Gastroesophageal sphincter (tissue), 3 donors: ENCODE measurements around the gene KNOP1.

Experiments
- CTCF ChIP-seq, 4 experiments: fragments of 200-600 bp in 2 of 4; fragments of 450-650 bp in 2 of 4; sonication (generic) in 1 of 4; IDR thresholded peaks; one replicate each; pipeline ENCODE4 v1.5.1; 2017 to 2019; ENCODE audit warnings: antibody characterized with exemption in 4 of 4, mild to moderate bottlenecking in 2 of 4, moderate library complexity in 2 of 4
- POLR2A ChIP-seq, 2 donors: fragments of 450-650 bp; IDR thresholded peaks; one replicate each; pipeline ENCODE4 v1.6.1; 2017; ENCODE audit warnings: antibody characterized with exemption in 2 of 2, mild to moderate bottlenecking in 2 of 2, moderate library complexity in 1 of 2
- POLR2AphosphoS5 ChIP-seq: sonication (generic); formaldehyde crosslinking; IDR thresholded peaks from one replicate; pipeline ENCODE4 v1.6.1; 2017; ENCODE audit warnings: antibody characterized with exemption

- TF ChIP-seq CTCF (IDR thresholded peaks at IDR 0.05) (no peak), POLR2AphosphoS5 (no peak), POLR2A (IDR thresholded peaks at IDR 0.05) (no peak)
Observed at GRCh38 chr16:19685176-19685575, 32.9 kb downstream of the KNOP1 start.
